ENCODE results near the gene MDH2. TPM values are rescaled to one million over a fixed set of nuclear protein-coding genes. Genes with fewer than 3 reads are reported as not detected.
"Not testable (repeated sequence)": the region's sequence is repeated elsewhere in the genome, so short reads cannot be mapped to it uniquely, and the experiment has no call there.

MDH2 gene
- total RNA-seq, 2 donors from 2014 or later, result 48.2 to 58.6 TPM

GRCh38 chr7:76054123-76055120 is 6.5 kb downstream of the MDH2 start:
- peaks cover 19% of the 10 kb centered on the region for H3K36me3 ChIP-seq
- H3K27ac ChIP-seq, result no peak overlapping the region
- ATAC-seq (ENCODE audit: insufficient number of reproducible peaks, low FRiP score, low read depth) (no peak), DNase-seq (ENCODE audit: low spot score) (no peak)
- TF ChIP-seq CTCF (IDR thresholded peaks at IDR 0.05), result no peak
- H3K4me3 ChIP-seq, result no peak overlapping the region
- H3K9me3 ChIP-seq, result no peaks in the 10 kb centered on the region
- no peaks in the 10 kb centered on the region for H3K27me3 ChIP-seq (replicated peaks; ENCODE audit: insufficient read depth)
- H3K4me1 ChIP-seq (ENCODE audit: control insufficient read depth in 1 of 2, low read depth in 2 of 2), result peaks cover 0 to 5% of the 10 kb centered on the region in 2 donors

- no peaks in the 10 kb centered on the region for H3K27me3 ChIP-seq (replicated peaks; ENCODE audit: insufficient read depth)
- no peak for DNase-seq (ENCODE audit: low spot score)
- peaks cover 0 to 10% of the 10 kb centered on the region in 2 donors for H3K4me1 ChIP-seq (ENCODE audit: control insufficient read depth in 1 of 2, low read depth in 2 of 2)
- no peaks in the 10 kb centered on the region for H3K9me3 ChIP-seq
- no peak overlapping the region for H3K27ac ChIP-seq
- ATAC-seq (ENCODE audit: insufficient number of reproducible peaks, low FRiP score, low read depth), result no peak
- TF ChIP-seq CTCF (IDR thresholded peaks at IDR 0.05), result no peak
- H3K36me3 ChIP-seq, result peaks cover 35% of the 10 kb centered on the region
- H3K4me3 ChIP-seq, result no peak overlapping the region
Measured at GRCh38 chr7:76056241-76056640, 8.3 kb downstream of the MDH2 start.

GRCh38 chr7:76057103-76057812 is 9.4 kb downstream of the MDH2 start:
- H3K27ac ChIP-seq, result no peak overlapping the region
- no peak for TF ChIP-seq CTCF (IDR thresholded peaks at IDR 0.05)

GRCh38 chr7:76057813-76058145 is 9.9 kb downstream of the MDH2 start:
- H3K9me3 ChIP-seq, result no peaks in the 10 kb centered on the region
- H3K36me3 ChIP-seq, result peaks cover 44% of the 10 kb centered on the region
- no peaks in the 10 kb centered on the region for H3K27me3 ChIP-seq (replicated peaks; ENCODE audit: insufficient read depth)
- ATAC-seq (ENCODE audit: insufficient number of reproducible peaks, low FRiP score, low read depth), result no peak
- TF ChIP-seq CTCF (IDR thresholded peaks at IDR 0.05), result no peak
- no peak overlapping the region for H3K27ac ChIP-seq
- no peak for DNase-seq (ENCODE audit: low spot score)
- no peak overlapping the region for H3K4me3 ChIP-seq
- H3K4me1 ChIP-seq (ENCODE audit: control insufficient read depth in 1 of 2, low read depth in 2 of 2), result peaks cover 0 to 10% of the 10 kb centered on the region in 2 donors

More at GRCh38 chr7:76057103-76057812, 9.4 kb downstream of the MDH2 start:
- H3K4me1 ChIP-seq (ENCODE audit: control insufficient read depth in 1 of 2, low read depth in 2 of 2), result peaks cover 0 to 10% of the 10 kb centered on the region in 2 donors
- DNase-seq (ENCODE audit: low spot score), result no peak
- H3K4me3 ChIP-seq, result no peak overlapping the region
- ATAC-seq (ENCODE audit: insufficient number of reproducible peaks, low FRiP score, low read depth), result no peak
- peaks cover 44% of the 10 kb centered on the region for H3K36me3 ChIP-seq
- H3K27me3 ChIP-seq (replicated peaks; ENCODE audit: insufficient read depth), result no peaks in the 10 kb centered on the region
- no peaks in the 10 kb centered on the region for H3K9me3 ChIP-seq

GRCh38 chr7:76058745-76059144 is 10.8 kb downstream of the MDH2 start:
- not testable (repeated sequence) for H3K4me3 ChIP-seq; H3K27me3 ChIP-seq (replicated peaks; ENCODE audit: insufficient read depth); ATAC-seq (ENCODE audit: insufficient number of reproducible peaks, low FRiP score, low read depth); DNase-seq (ENCODE audit: low spot score); H3K27ac ChIP-seq; H3K9me3 ChIP-seq; H3K4me1 ChIP-seq (ENCODE audit: control insufficient read depth in 1 of 2, low read depth in 2 of 2)
- H3K36me3 ChIP-seq, result peaks cover 50% of the 10 kb centered on the region
